Measurements from ENCODE around the gene PCDHB15.
"Not testable (repeated sequence)": the region's sequence is repeated elsewhere in the genome, so short reads cannot be mapped to it uniquely, and the experiment has no call there.

Gene PCDHB15

DNA sequence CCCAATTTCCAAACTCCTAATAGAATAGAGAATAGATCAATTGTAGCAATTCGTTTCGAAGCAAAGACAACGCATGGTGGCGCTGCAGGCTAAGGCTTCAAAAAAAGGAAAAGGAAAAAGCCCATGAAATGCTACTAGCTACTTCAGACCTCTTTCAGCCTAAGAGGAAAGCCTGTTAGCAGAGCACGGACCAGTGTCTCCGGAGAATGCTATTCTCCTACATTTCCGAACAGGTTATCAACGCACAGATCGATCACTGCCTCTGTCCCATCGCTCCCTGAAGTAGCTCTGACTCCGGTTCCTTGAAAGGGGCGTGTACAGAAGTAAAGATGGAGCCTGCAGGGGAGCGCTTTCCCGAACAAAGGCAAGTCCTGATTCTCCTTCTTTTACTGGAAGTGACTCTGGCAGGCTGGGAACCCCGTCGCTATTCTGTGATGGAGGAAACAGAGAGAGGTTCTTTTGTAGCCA, at the start of gene PCDHB15:
Gene PCDHB15, plus strand, starts transcription at position 146 of the 468 bp plus-strand sequence. Its CDS starts 184 bp downstream, at position 330.
- no peaks in the 10 kb centered on the region for H3K36me3 ChIP-seq (ENCODE audit: control insufficient read depth in 2 of 2, insufficient read depth in 2 of 2, low read length in 2 of 2)
- H3K9me3 ChIP-seq (ENCODE audit: control insufficient read depth in 2 of 2, low read length in 2 of 2): peaks cover 18 to 33% of the 10 kb centered on the region in 2 donors
- H3K27ac ChIP-seq (ENCODE audit: low read depth in 2 of 2, low read length in 2 of 2): no peak within 1 kb of the TSS
- no peak within 1 kb of the TSS for H3K9ac ChIP-seq (ENCODE audit: low read depth in 1 of 2, low read length in 2 of 2)
- H3K4me3 ChIP-seq (ENCODE audit: low read length in 2 of 2): peak within 1 kb of the TSS; percentile 34 to 54
- no peaks in the 10 kb centered on the region for H3K4me1 ChIP-seq (ENCODE audit: control insufficient read depth in 2 of 2, insufficient read depth in 2 of 2, low read length in 2 of 2)
- no peaks in the 10 kb centered on the region for H3K27me3 ChIP-seq (ENCODE audit: control insufficient read depth in 2 of 2, insufficient read depth in 2 of 2, low read length in 2 of 2)

DNA sequence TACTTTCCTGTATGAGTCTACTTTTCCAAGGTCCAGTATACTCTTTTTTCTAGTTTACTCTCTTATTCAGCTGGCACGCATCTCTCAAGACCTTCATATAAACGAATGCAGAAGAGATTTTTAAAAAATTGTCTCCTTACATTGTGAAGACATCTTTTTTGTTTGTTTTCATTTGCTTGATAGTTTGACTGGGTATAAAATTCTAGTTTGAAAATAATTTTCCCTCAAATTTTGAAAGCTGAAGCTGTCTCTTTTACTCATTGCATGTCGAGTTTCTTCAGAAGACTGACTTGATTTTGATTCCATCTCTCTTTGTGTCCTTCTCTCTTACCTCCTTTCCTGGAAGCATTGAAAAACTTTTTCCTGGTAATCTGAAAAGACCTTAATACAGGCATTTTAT, 48.8 kb upstream of the PCDHB15 start:
- Histone ChIP-seq H3K4me3 (ENCODE audit: low read length in 2 of 2) (no peak overlapping the region), H3K4me1 (ENCODE audit: control insufficient read depth in 2 of 2, insufficient read depth in 2 of 2, low read length in 2 of 2) (no peaks in the 10 kb centered on the region), H3K27me3 (ENCODE audit: control insufficient read depth in 2 of 2, insufficient read depth in 2 of 2, low read length in 2 of 2) (no peaks in the 10 kb centered on the region), H3K9ac (ENCODE audit: low read depth in 1 of 2, low read length in 2 of 2) (no peak overlapping the region), H3K27ac (ENCODE audit: low read depth in 2 of 2, low read length in 2 of 2) (no peak overlapping the region), H3K9me3 (ENCODE audit: control insufficient read depth in 2 of 2, low read length in 2 of 2) (peaks cover 6 to 9% of the 10 kb centered on the region in 2 donors), H3K36me3 (ENCODE audit: control insufficient read depth in 2 of 2, insufficient read depth in 2 of 2, low read length in 2 of 2) (no peaks in the 10 kb centered on the region)

DNA sequence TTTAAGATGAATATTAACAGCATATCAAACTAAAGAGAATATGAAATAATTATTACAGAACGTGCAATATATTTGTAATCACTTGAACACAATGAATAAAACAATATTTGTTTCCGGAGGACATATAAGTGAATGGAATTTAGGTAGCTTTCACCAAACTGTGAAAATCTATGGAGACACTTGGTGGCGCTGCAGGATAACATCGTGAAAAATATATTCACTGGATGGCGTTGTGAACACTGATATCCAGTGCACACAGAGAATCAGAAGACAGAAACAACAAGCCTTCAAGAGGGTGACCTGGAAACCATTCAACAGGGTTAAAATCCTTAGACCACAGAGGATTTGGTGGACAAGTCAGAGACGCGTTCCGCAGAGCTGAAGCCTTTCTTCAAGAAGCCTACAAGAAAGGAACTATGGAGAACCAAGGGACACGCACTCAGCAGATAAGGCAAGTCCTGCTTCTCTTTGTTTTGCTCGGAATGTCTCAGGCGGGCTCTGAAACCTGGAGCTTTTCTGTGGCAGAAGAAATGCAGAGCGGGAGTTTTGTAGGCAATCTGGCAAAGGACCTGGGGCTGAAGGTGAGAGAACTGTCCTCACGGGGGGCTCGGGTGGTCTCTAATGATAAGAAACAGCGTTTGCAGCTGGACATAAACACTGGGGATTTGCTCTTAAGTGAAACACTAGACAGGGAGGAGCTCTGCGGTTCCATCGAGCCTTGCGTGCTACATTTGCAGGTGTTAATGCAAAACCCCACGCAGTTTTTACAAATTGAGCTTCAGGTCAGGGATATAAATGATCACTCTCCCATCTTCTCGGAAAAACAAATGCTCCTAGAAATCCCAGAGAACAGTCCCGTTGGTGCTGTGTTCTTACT, 45.6 kb upstream of the PCDHB15 start, which contains the start of gene PCDHB11:
Gene PCDHB11, plus strand, starts transcription at position 269 of the 877 bp plus-strand sequence. Its CDS starts 148 bp downstream, at position 417.
- peak within 1 kb of the TSS; percentile 8 to 11 for H3K4me3 ChIP-seq (ENCODE audit: low read length in 2 of 2)
- no peak within 1 kb of the TSS for H3K9ac ChIP-seq (ENCODE audit: low read depth in 1 of 2, low read length in 2 of 2)
- H3K27ac ChIP-seq (ENCODE audit: low read depth in 2 of 2, low read length in 2 of 2): no peak within 1 kb of the TSS
- no peaks in the 10 kb centered on the region for H3K4me1 ChIP-seq (ENCODE audit: control insufficient read depth in 2 of 2, insufficient read depth in 2 of 2, low read length in 2 of 2)
- no peaks in the 10 kb centered on the region for H3K27me3 ChIP-seq (ENCODE audit: control insufficient read depth in 2 of 2, insufficient read depth in 2 of 2, low read length in 2 of 2)
- H3K9me3 ChIP-seq (ENCODE audit: control insufficient read depth in 2 of 2, low read length in 2 of 2): peaks cover 4 to 6% of the 10 kb centered on the region in 2 donors
- no peaks in the 10 kb centered on the region for H3K36me3 ChIP-seq (ENCODE audit: control insufficient read depth in 2 of 2, insufficient read depth in 2 of 2, low read length in 2 of 2)

DNA sequence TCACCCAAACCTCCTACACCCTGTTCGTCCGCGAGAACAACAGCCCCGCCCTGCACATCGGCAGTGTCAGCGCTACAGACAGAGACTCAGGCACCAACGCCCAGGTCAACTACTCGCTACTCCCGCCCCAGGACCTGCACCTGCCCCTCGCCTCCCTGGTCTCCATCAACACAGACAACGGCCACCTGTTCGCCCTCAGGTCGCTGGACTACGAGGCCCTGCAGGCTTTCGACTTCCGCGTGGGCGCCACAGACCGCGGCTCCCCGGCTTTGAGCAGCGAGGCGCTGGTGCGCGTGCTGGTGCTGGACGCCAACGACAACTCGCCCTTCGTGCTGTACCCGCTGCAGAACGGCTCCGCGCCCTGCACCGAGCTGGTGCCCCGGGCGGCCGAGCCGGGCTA, 44.1 kb upstream of the PCDHB15 start:
- H3K4me1 ChIP-seq (ENCODE audit: control insufficient read depth in 2 of 2, insufficient read depth in 2 of 2, low read length in 2 of 2); H3K4me3 ChIP-seq (ENCODE audit: low read length in 2 of 2); H3K27me3 ChIP-seq (ENCODE audit: control insufficient read depth in 2 of 2, insufficient read depth in 2 of 2, low read length in 2 of 2); H3K9me3 ChIP-seq (ENCODE audit: control insufficient read depth in 2 of 2, low read length in 2 of 2); H3K9ac ChIP-seq (ENCODE audit: low read depth in 1 of 2, low read length in 2 of 2); H3K27ac ChIP-seq (ENCODE audit: low read depth in 2 of 2, low read length in 2 of 2); H3K36me3 ChIP-seq (ENCODE audit: control insufficient read depth in 2 of 2, insufficient read depth in 2 of 2, low read length in 2 of 2): not testable (repeated sequence)

DNA sequence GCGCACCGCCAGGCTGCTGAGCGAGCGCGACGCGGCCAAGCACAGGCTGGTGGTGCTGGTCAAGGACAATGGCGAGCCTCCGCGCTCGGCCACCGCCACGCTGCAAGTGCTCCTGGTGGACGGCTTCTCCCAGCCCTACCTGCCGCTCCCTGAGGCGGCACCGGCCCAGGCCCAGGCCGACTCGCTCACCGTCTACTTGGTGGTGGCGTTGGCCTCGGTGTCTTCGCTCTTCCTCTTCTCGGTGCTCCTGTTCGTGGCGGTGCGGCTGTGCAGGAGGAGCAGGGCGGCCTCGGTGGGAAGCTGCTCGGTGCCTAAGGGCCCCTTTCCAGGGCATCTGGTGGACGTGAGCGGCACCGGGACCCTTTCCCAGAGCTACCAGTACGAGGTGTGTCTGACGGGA, 43.5 kb upstream of the PCDHB15 start:
- not testable (repeated sequence) for H3K4me1 ChIP-seq (ENCODE audit: control insufficient read depth in 2 of 2, insufficient read depth in 2 of 2, low read length in 2 of 2); H3K9ac ChIP-seq (ENCODE audit: low read depth in 1 of 2, low read length in 2 of 2); H3K27ac ChIP-seq (ENCODE audit: low read depth in 2 of 2, low read length in 2 of 2); H3K9me3 ChIP-seq (ENCODE audit: control insufficient read depth in 2 of 2, low read length in 2 of 2); H3K36me3 ChIP-seq (ENCODE audit: control insufficient read depth in 2 of 2, insufficient read depth in 2 of 2, low read length in 2 of 2); H3K27me3 ChIP-seq (ENCODE audit: control insufficient read depth in 2 of 2, insufficient read depth in 2 of 2, low read length in 2 of 2); H3K4me3 ChIP-seq (ENCODE audit: low read length in 2 of 2)

DNA sequence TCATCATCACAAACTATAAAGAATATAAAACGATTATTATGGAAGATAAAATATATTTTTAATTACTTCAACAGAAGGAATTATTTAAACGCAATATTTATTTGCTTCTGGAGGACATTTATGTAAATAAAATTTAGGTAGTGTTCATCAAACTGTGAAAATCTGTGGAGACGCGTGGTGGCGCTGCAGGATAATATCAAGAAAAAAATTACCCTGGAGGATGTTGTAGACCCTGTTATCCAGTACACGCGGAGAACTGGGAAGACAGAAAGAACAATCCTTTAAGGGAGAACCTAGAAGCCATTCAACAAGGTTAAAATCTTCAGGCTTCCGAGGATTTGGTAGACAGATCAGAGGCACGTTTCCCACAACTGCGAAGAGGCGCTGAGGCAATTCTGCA, 36.7 kb upstream of the PCDHB15 start, which contains the start of gene PCDHB12:
Gene PCDHB12, plus strand, starts transcription at position 242 of the 400 bp plus-strand sequence. CDS start 189 bp downstream, outside the sequence.
- no peak within 1 kb of the TSS for H3K4me3 ChIP-seq (ENCODE audit: low read length in 2 of 2)
- no peaks in the 10 kb centered on the region for H3K36me3 ChIP-seq (ENCODE audit: control insufficient read depth in 2 of 2, insufficient read depth in 2 of 2, low read length in 2 of 2)
- no peaks in the 10 kb centered on the region for H3K4me1 ChIP-seq (ENCODE audit: control insufficient read depth in 2 of 2, insufficient read depth in 2 of 2, low read length in 2 of 2)
- no peaks in the 10 kb centered on the region for H3K9me3 ChIP-seq (ENCODE audit: control insufficient read depth in 2 of 2, low read length in 2 of 2)
- no peak within 1 kb of the TSS for H3K9ac ChIP-seq (ENCODE audit: low read depth in 1 of 2, low read length in 2 of 2)
- no peak within 1 kb of the TSS for H3K27ac ChIP-seq (ENCODE audit: low read depth in 2 of 2, low read length in 2 of 2)
- no peaks in the 10 kb centered on the region for H3K27me3 ChIP-seq (ENCODE audit: control insufficient read depth in 2 of 2, insufficient read depth in 2 of 2, low read length in 2 of 2)

DNA sequence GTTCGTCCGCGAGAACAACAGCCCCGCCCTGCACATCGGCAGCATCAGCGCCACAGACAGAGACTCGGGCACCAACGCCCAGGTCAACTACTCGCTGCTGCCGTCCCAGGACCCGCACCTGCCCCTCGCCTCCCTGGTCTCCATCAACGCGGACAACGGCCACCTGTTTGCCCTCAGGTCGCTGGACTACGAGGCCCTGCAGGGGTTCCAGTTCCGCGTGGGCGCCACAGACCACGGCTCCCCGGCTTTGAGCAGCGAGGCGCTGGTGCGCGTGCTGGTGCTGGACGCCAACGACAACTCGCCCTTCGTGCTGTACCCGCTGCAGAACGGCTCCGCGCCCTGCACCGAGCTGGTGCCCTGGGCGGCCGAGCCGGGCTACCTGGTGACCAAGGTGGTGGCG, 34.9 kb upstream of the PCDHB15 start:
- not testable (repeated sequence) for H3K4me3 ChIP-seq (ENCODE audit: low read length in 2 of 2); H3K36me3 ChIP-seq (ENCODE audit: control insufficient read depth in 2 of 2, insufficient read depth in 2 of 2, low read length in 2 of 2); H3K9ac ChIP-seq (ENCODE audit: low read depth in 1 of 2, low read length in 2 of 2); H3K9me3 ChIP-seq (ENCODE audit: control insufficient read depth in 2 of 2, low read length in 2 of 2); H3K27ac ChIP-seq (ENCODE audit: low read depth in 2 of 2, low read length in 2 of 2); H3K4me1 ChIP-seq (ENCODE audit: control insufficient read depth in 2 of 2, insufficient read depth in 2 of 2, low read length in 2 of 2); H3K27me3 ChIP-seq (ENCODE audit: control insufficient read depth in 2 of 2, insufficient read depth in 2 of 2, low read length in 2 of 2)

DNA sequence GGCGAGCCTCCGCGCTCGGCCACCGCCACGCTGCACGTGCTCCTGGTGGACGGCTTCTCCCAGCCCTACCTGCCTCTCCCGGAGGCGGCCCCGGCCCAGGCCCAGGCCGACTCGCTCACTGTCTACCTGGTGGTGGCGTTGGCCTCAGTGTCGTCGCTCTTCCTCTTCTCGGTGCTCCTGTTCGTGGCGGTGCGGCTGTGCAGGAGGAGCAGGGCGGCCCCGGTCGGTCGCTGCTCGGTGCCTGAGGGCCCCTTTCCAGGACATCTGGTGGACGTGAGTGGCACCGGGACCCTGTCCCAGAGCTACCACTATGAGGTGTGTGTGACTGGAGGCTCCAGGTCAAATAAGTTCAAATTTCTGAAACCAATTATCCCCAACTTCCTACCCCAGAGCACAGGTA, 34.3 kb upstream of the PCDHB15 start:
- not testable (repeated sequence) for H3K9ac ChIP-seq (ENCODE audit: low read depth in 1 of 2, low read length in 2 of 2); H3K27ac ChIP-seq (ENCODE audit: low read depth in 2 of 2, low read length in 2 of 2); H3K36me3 ChIP-seq (ENCODE audit: control insufficient read depth in 2 of 2, insufficient read depth in 2 of 2, low read length in 2 of 2); H3K4me1 ChIP-seq (ENCODE audit: control insufficient read depth in 2 of 2, insufficient read depth in 2 of 2, low read length in 2 of 2); H3K27me3 ChIP-seq (ENCODE audit: control insufficient read depth in 2 of 2, insufficient read depth in 2 of 2, low read length in 2 of 2); H3K9me3 ChIP-seq (ENCODE audit: control insufficient read depth in 2 of 2, low read length in 2 of 2); H3K4me3 ChIP-seq (ENCODE audit: low read length in 2 of 2)

DNA sequence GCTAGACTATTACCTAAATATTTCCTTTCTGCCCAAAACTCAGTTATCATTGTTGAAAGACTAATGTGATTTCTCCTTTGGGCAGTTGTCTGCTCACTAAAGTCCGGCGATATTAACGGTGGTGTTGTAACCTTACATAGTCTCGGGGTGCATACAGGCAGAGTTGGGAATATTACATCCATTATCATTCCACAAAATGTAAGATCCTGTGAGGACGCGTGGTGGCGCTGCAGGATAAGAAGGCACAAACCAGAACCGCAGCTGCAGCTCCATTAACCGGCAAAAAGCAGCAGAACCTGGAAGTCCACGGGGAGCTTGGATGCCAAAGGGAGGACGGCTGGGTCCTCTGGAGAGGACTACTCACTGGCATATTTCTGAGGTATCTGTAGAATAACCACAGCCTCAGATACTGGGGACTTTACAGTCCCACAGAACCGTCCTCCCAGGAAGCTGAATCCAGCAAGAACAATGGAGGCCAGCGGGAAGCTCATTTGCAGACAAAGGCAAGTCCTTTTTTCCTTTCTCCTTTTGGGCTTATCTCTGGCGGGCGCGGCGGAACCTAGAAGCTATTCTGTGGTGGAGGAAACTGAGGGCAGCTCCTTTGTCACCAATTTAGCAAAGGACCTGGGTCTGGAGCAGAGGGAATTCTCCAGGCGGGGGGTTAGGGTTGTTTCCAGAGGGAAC, 31.4 kb upstream of the PCDHB15 start, which contains the start of gene PCDHB13:
Gene PCDHB13, plus strand, starts transcription at position 264 of the 684 bp plus-strand sequence. Its CDS starts 205 bp downstream, at position 469.
- not testable (repeated sequence) for H3K9ac ChIP-seq (ENCODE audit: low read depth in 1 of 2, low read length in 2 of 2); H3K9me3 ChIP-seq (ENCODE audit: control insufficient read depth in 2 of 2, low read length in 2 of 2)
- H3K4me3 ChIP-seq (ENCODE audit: low read length in 2 of 2): peak within 1 kb of the TSS in 1 of 2 donors; percentile 31

DNA sequence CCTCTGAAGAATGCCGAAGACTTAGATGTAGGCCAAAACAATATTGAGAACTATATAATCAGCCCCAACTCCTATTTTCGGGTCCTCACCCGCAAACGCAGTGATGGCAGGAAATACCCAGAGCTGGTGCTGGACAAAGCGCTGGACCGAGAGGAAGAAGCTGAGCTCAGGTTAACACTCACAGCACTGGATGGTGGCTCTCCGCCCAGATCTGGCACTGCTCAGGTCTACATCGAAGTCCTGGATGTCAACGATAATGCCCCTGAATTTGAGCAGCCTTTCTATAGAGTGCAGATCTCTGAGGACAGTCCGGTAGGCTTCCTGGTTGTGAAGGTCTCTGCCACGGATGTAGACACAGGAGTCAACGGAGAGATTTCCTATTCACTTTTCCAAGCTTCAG, 30.6 kb upstream of the PCDHB15 start:
- not testable (repeated sequence) for H3K27me3 ChIP-seq (ENCODE audit: control insufficient read depth in 2 of 2, insufficient read depth in 2 of 2, low read length in 2 of 2); H3K9me3 ChIP-seq (ENCODE audit: control insufficient read depth in 2 of 2, low read length in 2 of 2); H3K27ac ChIP-seq (ENCODE audit: low read depth in 2 of 2, low read length in 2 of 2); H3K4me1 ChIP-seq (ENCODE audit: control insufficient read depth in 2 of 2, insufficient read depth in 2 of 2, low read length in 2 of 2); H3K4me3 ChIP-seq (ENCODE audit: low read length in 2 of 2); H3K9ac ChIP-seq (ENCODE audit: low read depth in 1 of 2, low read length in 2 of 2); H3K36me3 ChIP-seq (ENCODE audit: control insufficient read depth in 2 of 2, insufficient read depth in 2 of 2, low read length in 2 of 2)

More for the DNA sequence above, 31.4 kb upstream of the PCDHB15 start, which contains the start of gene PCDHB13:
- not testable (repeated sequence) for H3K36me3 ChIP-seq (ENCODE audit: control insufficient read depth in 2 of 2, insufficient read depth in 2 of 2, low read length in 2 of 2); H3K27ac ChIP-seq (ENCODE audit: low read depth in 2 of 2, low read length in 2 of 2); H3K4me1 ChIP-seq (ENCODE audit: control insufficient read depth in 2 of 2, insufficient read depth in 2 of 2, low read length in 2 of 2); H3K27me3 ChIP-seq (ENCODE audit: control insufficient read depth in 2 of 2, insufficient read depth in 2 of 2, low read length in 2 of 2)
